Esophagus muscularis mucosa (tissue), 4 donors: ENCODE measurements around the gene OTOGL.

Experiments
- EP300 ChIP-seq: sonication (generic); formaldehyde crosslinking; IDR thresholded peaks from one replicate; pipeline ENCODE4 v1.6.1; 2017; ENCODE audit warnings: antibody characterized with exemption
- POLR2A ChIP-seq: fragments of 450-650 bp; IDR thresholded peaks from one replicate; pipeline ENCODE4 v1.6.1; 2017; ENCODE audit warnings: antibody characterized with exemption, moderate library complexity, mild to moderate bottlenecking, low read depth
- POLR2AphosphoS5 ChIP-seq, 2 donors: sonication (generic); formaldehyde crosslinking; IDR thresholded peaks; one replicate each; pipeline ENCODE4 v1.6.1; 2017; ENCODE audit warnings: antibody characterized with exemption in 2 of 2
- TF ChIP-seq, protein P1 (sequence below), 3 experiments: fragments of 200-600 bp in 2 of 3; fragments of 450-650 bp in 1 of 3; sonication (generic) in 2 of 3; IDR thresholded peaks; one replicate each; pipeline ENCODE4 v1.5.1; 2017 to 2019; ENCODE audit warnings: antibody characterized with exemption in 3 of 3, mild to moderate bottlenecking in 2 of 3, moderate library complexity in 1 of 3

DNA sequence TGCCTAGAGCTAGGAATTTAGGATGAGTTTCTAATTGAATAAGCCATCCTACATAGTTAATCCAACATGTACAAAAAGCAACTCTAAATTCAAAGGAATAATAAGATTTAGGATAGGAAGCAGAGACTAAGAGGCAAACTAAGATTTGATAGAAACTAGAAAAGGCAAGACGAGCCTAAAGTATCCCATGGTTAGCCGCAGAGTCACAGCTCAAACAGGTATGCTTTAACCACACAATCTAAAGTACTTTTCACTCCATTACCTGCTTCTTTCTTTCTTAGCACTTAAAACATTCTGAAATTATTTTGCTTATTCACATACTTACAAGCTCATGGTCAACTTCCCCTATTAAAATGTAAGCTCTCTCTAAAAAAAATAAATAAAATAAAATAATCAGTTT, 51.8 kb downstream of the OTOGL start:
- TF ChIP-seq POLR2A = no peak
- TF ChIP-seq, protein P1, sequence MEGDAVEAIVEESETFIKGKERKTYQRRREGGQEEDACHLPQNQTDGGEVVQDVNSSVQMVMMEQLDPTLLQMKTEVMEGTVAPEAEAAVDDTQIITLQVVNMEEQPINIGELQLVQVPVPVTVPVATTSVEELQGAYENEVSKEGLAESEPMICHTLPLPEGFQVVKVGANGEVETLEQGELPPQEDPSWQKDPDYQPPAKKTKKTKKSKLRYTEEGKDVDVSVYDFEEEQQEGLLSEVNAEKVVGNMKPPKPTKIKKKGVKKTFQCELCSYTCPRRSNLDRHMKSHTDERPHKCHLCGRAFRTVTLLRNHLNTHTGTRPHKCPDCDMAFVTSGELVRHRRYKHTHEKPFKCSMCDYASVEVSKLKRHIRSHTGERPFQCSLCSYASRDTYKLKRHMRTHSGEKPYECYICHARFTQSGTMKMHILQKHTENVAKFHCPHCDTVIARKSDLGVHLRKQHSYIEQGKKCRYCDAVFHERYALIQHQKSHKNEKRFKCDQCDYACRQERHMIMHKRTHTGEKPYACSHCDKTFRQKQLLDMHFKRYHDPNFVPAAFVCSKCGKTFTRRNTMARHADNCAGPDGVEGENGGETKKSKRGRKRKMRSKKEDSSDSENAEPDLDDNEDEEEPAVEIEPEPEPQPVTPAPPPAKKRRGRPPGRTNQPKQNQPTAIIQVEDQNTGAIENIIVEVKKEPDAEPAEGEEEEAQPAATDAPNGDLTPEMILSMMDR (IDR thresholded peaks at IDR 0.05) = no peak
- no peak for TF ChIP-seq POLR2AphosphoS5 (IDR thresholded peaks at IDR 0.05)
- TF ChIP-seq EP300 = no peak
